ENCODE data around the gene DUSP15.

Gene DUSP15

GRCh38 chr20:31875671-31876070 lies 5.3 kb upstream of the DUSP15 start:
- DNase-seq (ENCODE audit: low read depth), result no peak
- TF ChIP-seq, protein P1, sequence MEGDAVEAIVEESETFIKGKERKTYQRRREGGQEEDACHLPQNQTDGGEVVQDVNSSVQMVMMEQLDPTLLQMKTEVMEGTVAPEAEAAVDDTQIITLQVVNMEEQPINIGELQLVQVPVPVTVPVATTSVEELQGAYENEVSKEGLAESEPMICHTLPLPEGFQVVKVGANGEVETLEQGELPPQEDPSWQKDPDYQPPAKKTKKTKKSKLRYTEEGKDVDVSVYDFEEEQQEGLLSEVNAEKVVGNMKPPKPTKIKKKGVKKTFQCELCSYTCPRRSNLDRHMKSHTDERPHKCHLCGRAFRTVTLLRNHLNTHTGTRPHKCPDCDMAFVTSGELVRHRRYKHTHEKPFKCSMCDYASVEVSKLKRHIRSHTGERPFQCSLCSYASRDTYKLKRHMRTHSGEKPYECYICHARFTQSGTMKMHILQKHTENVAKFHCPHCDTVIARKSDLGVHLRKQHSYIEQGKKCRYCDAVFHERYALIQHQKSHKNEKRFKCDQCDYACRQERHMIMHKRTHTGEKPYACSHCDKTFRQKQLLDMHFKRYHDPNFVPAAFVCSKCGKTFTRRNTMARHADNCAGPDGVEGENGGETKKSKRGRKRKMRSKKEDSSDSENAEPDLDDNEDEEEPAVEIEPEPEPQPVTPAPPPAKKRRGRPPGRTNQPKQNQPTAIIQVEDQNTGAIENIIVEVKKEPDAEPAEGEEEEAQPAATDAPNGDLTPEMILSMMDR (IDR thresholded peaks at IDR 0.05; ENCODE audit: insufficient read depth, low read depth, low read length, missing control alignments), result no peak

DNA sequence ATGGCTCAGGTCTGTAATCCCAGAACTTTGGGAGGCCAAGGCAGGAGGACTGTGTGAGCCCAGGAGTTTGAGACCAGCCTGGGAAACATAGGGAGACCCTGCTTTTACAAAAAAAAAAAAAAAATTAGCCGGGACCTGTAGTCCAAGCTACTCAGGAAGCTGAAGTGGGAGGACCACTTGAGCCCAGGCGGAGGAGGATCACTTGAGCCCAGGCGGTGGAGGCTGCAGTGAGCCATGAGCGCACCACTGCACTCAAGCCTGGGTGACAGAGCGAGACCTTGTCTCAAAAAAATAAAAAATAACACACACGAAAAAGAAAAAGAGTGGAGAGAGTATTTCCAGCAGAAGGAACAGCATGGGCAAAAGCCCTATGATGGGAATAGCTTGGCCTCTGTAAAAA lies 2.1 kb upstream of the DUSP15 start:
- TF ChIP-seq, protein P1 (IDR thresholded peaks at IDR 0.05; ENCODE audit: insufficient read depth, low read depth, low read length, missing control alignments), result no peak
- no peak for DNase-seq (ENCODE audit: low read depth)
- H3K4me3 ChIP-seq (ENCODE audit: low read length), result no peak overlapping the region

More at GRCh38 chr20:31875671-31876070, 5.3 kb upstream of the DUSP15 start:
- no peak overlapping the region for H3K4me3 ChIP-seq (ENCODE audit: low read length)

- no peak for DNase-seq (ENCODE audit: low read depth)
- no peak overlapping the region for H3K4me3 ChIP-seq (ENCODE audit: low read length)
- TF ChIP-seq, protein P1 (IDR thresholded peaks at IDR 0.05; ENCODE audit: insufficient read depth, low read depth, low read length, missing control alignments), result no peak
These were observed 1.3 kb upstream of the DUSP15 start for GRCh38 chr20:31871618-31871954.

GRCh38 chr20:31870726-31871617 lies 645 bp upstream of the DUSP15 start:
- DNase-seq (ENCODE audit: low read depth), result no peak
- no peak overlapping the region for H3K4me3 ChIP-seq (ENCODE audit: low read length)
- TF ChIP-seq, protein P1 (IDR thresholded peaks at IDR 0.05; ENCODE audit: insufficient read depth, low read depth, low read length, missing control alignments), result no peak

GRCh38 chr20:31869673-31869941 lies 720 bp downstream of the DUSP15 start:
- peak overlapping the region; percentile 27 for H3K4me3 ChIP-seq (ENCODE audit: low read length)
- TF ChIP-seq, protein P1 (IDR thresholded peaks at IDR 0.05; ENCODE audit: insufficient read depth, low read depth, low read length, missing control alignments), result no peak

DNA sequence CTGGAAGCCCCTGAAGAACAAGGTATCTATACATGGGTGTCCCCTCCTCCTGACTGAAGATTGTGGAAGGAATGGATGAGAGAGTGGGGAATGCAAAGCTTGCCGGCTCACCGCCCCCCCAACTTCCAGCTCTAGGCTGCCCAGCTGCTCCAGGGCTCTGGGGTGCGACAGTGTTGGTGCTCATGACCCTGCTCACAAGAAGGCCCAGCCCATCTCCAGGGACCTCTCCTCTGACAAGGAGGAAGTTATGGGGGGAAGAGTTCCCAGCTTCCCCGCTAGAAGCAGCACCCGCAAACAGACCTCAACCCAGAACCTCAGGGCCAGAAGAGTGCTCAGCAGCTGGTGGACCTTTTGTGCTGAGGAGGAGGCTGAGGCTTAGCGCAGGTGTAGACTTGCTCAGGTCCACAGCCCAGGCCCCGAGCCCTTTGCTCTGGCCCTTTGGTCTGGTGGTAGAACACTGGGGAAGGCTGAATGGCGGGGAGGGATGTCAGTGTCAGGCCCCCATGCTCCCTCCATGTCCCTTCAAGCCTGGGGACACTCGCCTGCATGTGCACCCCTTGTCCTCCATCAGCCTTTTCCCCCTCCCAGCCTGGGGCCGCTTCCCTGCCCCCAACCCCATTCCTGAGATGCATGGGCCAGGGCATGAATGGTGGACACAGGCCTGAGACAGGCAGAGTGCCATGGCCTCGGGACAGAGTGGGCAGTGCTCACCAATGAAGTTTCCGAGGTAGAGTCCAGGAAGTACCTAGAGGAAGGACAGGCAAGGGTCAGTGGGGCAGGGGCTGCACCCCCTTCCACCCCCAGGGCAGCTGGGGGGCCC lies 1.3 kb downstream of the DUSP15 start:
- no peak overlapping the region for H3K4me3 ChIP-seq (ENCODE audit: low read length)
- no peak for DNase-seq (ENCODE audit: low read depth)
- TF ChIP-seq, protein P1 (IDR thresholded peaks at IDR 0.05; ENCODE audit: insufficient read depth, low read depth, low read length, missing control alignments), result no peak

More at GRCh38 chr20:31869673-31869941, 720 bp downstream of the DUSP15 start:
- DNase-seq (ENCODE audit: low read depth), result no peak
